Caki2 (cell line): ENCODE data around the gene TEAD1. TPM values are rescaled to one million over a fixed set of nuclear protein-coding genes. Genes with fewer than 3 reads are reported as not detected.

Experiments used
- DNase-seq: peaks from one replicate; pipeline ENCODE4 v3.0.0-alpha.2; 2015; ENCODE audit warnings: low read depth
- in situ Hi-C: cut with HindIII; loops from 2 replicates; pipeline ENCODE4 v1.10.0; 2016; ENCODE audit warnings: low sequenced_read_pairs, low pct_unique_long_range_greater_than_20kb, mixed read lengths
- total RNA-seq: library from RNA; depleted of rRNA; stranded (reverse); fragments of >200 nt; shearing (Covaris generic); gene quantifications from 2 replicates; pipeline ENCODE4 v1.2.3, GENCODE V29; 2014; ENCODE audit warnings: low replicate concordance

Gene TEAD1
- total RNA-seq, 1 experiment from 2014 or later, result 26.0 TPM

DNA sequence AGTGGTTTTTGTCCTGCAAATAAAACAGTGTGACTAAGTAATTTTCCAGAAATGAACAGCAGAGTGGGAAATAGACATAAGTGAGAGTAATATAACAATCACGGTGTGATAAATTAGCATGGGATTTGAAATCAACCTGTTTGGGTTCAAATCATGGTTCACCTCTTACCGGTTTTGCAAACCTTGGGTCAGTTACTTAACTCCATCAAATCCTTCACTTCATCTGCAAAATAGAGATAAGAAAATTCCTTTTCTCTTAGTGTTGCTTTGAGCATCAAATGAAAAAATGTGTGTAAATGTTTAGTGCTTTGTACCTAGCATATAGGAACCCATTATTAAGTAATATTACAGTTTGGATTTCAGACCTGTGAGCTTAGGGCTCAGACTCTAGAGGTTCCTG lies 152.2 kb downstream of the TEAD1 start:
- in situ Hi-C loops, result no loop called here
- no peak for DNase-seq

DNA sequence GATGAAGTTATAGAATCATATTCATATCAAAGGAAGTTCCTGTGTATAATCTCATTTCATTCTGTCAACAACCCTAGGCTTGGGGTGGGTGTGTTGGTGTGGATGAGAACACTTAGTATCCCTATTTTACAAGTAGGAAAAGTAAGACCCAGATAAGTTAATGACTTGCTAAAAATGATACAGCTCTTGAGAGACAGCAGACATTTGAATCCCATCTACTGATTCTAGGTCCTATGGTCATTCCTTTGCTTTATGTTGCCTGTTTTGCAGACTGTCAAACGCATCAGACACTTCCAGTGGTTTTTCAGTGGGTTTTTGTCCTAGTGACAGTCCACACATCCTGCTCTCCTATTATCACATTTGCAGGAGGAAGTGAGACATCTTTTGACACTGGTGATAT lies 153.1 kb downstream of the TEAD1 start:
- no peak for DNase-seq
- in situ Hi-C loops, result no loop called here

DNA sequence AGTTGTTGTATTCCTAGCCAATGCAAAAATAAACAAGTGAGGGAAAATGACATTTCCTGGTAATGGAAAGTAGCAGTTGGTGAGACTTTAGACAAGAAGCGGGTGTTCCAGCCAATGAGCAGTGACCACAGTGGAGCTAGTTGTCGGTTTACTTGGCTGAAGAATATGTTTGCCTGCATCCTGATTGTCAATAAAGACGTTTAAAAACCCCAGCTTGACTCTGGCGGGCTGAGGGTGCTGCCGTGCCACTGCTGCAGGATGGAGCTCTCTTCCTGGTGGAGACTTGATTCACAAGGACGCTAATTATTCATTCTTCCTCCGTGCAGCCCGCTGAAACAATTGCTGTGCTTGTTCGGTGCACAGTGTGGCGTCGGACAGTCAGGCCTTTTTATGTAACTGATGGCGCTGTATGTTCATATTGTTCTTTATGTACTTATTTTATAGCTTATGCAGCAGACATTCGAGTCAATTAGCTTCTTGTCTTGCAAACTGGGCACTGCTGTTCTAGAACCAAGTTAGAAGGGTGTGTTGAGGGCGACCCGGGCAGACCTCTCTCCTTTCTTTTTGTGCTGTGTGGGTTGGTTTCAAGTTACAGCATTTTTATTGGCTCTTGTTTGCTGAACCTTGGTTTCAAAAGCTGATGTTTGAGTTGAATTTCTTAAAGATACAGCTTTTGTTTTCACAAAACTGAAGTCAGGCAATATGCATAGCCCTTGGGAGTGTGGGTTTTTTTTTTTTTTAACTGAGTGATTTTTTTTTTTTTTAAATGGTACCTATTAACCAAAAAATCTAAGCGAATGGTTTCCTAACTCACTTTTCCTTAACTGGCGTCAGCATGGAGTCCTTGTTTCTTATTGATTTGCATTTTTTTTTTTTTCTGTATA lies 153.9 kb downstream of the TEAD1 start:
- in situ Hi-C loops, result no loop called here
- DNase-seq, result peak; percentile 83

DNA sequence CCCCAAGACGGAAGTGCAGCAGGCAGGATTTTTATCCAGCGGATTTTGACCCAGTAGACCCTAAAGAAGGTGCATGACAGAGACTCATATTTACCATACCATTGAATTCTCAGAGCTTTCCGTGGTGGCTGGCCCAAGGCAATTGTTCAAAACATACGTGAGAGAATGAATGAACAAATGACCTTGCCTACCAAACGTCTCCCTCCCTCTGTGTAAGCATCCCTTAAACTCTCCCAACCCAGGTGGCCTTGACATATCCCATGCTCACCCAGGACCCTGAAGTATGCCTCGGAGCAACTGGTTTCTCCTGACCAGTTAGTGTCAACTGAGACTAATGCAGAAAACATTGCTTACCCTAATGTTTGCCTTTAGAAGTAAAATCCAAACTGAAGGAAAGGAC lies 154.9 kb downstream of the TEAD1 start:
- in situ Hi-C loops, result no loop called here
- DNase-seq, result no peak

DNA sequence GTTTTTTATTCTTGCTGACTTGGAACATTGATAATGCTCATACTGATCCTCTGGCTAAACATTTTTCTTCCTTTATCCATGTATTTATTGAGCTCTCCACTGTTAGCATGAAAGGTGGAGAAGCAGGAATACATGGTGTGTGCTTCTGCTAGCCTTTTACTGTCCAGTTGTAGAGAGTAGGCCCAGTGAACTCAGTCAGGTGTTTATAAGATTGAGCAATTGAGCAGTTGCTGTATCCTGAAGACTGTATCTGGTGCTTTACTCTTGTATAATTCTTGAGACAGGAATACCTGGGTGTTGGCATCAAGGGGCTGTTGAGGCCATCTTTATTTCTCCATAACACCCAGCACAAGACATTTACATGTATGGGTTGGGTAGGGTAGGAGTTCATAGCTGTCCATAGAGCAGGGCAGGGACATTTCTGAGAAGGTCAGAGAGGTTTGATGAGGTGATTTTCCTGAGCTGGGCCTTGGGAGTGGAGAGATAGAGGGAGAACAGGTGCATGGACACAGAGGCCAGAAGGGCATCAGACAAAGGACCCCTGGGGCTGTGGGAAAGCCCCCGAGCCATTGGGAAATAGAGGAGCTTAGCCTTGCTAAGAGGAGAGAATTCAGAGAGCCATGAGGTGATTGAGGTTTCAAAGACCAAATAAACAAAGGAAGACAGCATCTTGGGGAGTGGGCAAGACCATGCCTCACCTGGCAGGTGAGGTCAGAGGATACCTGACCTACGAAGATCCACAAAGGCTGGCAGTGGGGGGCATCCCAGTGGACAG lies 155.5 kb downstream of the TEAD1 start:
- in situ Hi-C loops, result no loop called here
- DNase-seq, result no peak

DNA sequence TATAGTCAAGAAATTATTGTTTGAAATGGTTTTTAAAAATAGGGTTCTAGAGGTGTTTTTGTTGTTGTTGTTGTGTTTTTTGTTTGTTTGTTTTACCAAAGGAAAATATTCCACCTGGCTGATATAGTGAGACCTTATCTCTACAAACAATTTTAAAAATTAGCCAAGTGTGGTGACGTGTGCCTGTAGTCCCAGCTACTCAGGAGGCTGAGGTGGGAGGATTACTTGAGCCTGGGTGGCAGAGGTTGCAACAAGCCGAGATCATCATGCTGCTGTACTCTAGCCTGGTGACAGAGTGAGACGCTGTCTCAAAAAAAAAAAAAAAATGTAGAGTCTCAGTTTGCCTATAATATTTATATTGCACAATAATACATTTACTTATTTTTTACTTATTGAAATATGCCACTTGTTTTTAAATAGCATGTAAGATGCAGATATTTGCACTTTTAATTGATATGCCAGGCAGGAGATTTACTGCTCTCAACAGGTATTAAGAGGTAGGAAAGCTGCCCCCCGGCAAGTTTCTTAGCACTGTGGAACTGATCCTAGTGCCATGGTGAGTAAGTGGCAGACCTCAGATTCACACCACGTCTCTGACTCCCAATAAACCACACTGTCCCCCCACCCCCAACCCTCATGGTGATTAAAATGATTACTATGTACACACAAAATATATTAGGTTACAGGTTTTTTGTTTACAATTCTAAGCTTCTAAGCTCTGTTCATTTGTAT lies 157.4 kb downstream of the TEAD1 start:
- in situ Hi-C loops, result no loop called here
- DNase-seq, result no peak

DNA sequence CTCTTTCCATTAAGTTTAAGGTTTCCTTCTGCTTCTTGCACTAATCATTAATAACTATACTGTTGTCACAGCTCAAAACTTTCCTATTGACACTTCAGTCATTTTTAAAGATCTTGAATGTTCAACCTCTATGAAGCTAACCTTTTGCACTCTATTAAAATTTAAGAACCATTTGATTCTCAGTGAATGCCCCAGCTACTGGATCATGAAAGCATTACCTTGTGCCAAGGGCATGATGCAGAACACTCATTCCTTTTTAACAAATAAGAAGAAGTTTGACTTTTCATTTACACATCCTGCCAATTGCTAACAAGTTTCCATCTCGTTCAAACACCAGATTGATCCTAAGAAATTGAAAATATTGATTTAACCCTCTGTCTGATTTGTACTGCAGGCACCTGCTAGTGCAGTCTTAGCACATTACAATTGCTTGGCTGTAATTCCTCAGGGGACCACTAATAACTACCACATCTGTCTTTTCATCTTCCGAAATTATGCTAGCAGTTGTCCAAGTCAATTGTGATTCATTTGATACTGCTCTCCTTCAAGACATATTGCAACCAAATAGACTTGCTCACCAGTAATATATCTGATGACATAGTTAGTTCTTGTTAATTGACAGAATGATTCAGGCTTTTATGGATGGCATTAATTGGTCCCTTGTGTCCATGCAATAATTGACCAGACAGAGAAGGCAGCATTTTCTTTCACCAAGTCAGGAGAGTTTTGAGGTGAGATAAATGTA lies 158.4 kb downstream of the TEAD1 start:
- in situ Hi-C loops, result no loop called here
- no peak for DNase-seq

DNA sequence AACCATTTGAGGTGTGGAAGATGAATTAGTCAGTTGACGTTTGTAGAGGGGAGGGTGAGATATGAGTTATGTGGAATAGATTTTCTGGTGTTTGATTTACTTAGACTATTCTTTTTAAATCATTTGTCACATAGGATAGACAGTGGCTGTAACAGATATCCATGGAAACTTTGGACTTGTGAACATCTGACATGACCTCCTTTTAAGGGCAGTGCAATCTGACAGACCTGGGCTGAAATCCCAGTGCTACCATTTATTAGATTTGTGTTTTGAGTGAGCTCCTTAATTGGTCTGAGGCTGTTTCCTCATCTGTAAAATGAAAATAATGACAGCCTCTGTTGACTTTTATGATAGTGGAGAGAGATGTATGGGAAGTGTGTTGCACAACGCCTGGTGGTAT lies 159.9 kb downstream of the TEAD1 start:
- in situ Hi-C loops, result no loop called here
- no peak for DNase-seq

DNA sequence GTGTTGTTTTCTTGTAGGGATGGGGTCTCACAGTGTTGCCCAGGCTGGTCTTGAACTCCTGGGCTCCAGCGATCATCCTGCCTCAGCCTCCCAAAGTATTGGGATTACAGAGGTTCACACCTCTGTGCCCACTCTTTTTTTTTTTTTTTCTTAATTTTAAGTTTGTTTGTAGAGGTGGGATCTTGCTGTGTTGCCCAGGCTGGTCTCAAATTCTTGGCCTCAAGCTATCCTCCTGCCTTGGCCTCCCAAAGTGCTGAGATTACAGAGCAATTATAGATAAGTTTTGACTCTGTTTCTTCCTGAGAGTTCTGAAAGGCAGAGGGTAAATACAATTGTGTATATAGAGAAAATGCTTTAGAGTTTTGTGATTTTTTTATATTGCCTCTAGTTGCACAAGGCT lies 160.4 kb downstream of the TEAD1 start:
- in situ Hi-C loops, result no loop called here
- DNase-seq, result no peak

DNA sequence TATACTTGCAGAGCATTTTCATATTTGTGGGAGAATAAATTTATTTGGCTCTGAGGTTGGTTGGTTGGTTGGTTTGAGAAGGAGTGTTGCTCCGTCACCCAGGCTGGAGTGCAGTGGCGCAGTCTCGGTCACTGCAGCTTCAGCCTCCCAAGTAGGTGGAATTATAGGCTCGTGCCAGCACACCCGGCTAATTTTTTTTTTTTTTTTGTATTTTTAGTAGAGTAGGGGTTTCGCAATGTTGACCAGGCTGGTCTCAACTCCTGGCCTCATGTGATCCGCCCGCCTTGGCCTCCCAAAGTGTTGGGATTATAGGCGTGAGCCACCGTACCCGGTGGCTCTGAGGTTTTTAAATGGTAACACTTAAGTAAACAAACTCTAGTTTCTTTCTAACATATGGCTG lies 161.1 kb downstream of the TEAD1 start:
- in situ Hi-C loops, result no loop called here
- no peak for DNase-seq

DNA sequence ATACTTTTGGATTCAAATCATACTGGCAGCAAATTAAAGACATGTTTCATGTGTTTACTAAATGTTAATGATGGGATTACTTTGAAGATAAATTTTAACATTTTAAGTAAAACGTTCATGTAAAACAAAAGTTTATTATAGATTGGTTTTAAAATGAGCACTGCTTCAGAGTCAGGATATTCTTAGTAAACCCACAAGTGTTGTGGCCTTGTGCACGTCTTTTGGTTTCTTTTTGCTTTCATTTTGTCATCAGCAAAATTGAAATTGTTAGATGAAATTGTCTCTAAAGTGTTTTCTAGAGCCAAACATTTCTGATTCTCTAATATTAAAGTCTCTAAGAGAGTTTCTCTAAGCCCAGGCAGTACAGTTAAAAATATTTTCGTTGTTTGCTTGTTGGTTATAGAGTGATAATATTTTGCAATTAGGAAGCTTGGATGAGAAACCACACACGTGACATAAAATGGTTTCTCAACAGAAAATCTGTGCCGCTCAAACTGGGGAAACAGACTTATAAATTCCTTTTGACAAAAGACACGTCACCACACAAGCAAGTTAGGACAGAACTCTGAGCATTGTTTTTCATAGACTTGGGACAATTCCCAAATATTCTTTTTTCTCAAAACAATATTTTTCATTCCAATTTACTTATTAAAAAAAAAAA lies 164.4 kb downstream of the TEAD1 start:
- in situ Hi-C loops, result no loop called here
- no peak for DNase-seq

DNA sequence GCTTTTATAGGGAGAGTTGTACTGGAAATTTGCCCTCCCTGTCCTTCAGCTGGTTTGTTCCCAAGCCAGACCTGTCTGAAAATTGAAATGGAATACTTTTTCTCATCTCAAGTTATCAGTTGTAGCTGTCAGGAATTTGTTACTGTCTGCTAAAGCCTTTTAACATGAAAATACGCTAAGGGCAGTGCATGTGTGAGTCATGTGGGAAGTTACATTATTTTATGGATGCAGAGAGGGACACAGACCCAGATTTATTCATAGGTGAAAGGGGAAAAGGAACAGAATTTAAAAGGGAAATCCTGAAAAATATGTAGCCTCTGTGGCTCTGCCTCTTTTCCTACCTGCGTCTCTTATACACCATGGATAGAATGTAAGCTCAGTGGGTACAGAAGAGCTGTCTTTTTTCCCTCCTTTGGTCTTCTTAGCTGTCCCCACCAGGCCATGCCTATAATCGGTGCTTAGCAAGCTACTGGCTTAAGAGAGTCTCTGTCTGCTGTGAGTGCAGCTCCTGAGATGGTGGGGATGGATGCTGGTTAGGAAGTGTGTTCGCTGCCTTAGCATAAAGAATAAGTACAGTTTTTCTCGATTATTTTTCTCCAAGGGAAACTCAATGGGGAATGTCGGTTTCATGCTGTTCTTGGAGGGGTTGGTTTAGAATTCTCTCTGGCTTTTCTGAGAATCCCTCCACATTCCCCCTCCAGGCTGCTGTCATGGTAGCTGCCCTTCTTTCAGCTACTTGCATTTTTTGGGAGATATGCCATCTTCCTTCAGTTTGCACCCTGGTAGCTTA lies 166.8 kb downstream of the TEAD1 start:
- no peak for DNase-seq
- in situ Hi-C loops, result no loop called here

DNA sequence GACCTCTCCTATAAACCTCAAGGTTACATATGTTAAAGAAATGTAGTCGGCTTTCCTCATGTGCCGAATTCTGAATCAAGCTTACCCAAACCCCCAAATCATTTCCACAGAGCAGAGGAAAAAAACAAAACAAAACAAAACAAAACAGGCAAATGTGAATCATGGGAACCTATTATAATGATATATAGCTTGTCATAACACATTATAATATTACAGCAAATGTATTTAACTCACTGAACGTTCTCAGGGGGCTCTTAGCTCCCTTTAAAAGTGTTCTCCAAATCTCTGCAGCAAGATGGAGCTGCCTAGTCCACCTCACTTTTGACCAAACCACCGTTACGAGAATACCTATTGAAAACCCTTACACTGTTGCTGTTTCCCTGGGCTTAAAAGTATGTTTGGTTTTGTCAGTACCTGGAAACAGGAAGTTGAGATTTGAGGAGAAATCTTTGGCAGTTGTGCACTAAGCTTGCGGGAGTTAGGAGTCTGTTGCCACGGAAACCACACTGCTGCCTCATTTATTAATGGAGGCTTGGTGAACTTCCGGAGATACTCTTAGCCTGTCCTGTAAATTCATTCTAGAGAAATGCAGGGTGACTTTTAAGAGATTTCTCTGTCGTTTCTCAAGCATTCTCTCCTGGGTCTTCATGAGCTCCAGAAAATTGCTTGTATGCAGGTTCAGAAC lies 167.9 kb downstream of the TEAD1 start:
- in situ Hi-C loops, result no loop called here
- peak; percentile 48 for DNase-seq

DNA sequence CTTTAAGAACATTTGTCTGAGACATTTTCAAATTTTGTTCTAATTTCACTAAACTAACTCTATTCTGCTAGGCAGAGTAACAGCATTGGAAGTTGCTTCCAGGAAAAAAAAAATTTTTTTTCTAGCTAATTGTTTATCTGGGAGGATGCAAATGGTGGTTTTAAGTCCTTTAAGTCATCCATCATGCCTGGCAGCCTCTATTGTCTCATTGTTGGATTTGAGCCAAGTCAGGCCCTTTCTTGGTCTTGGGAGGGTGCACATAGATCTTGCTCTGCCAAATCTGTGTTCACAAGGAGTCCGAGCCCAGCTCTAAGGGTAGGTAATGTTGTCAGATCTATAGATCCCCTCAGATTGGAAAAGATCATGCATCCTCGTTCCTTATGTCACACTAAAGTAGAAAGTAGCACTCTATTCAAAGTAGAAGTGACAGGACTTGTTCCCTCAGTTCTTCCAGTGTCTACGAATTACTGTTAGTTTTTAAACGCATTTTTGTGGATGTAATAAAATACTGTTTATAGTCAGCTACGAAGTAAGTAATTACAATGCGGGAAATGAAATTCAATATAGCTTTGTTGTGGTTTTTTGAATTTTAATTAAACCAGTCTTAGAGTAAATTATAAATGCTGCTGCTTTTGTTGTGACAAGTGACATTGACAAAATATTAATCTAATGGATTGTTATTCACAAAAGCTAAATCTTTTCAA lies 168.9 kb downstream of the TEAD1 start:
- in situ Hi-C loops, result no loop called here
- peak; percentile 89 for DNase-seq

DNA sequence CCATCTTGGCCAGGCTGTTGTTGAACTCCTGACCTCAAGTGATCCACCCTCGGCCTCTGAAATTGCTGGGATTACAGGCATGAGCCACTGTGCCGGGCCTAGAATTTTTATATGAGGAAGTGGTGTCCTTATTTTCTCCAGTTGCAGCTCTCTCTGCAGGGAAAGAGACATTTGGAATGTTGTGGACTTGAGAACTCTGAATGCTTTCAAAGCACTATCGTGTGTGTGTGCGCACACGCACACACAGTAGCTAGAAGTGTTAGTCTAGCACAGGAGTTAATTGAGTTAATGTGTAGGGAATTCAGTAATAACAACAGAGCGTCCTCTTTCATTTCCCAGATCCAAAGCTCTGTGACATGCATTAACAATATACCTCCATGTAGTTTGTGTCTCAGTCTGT lies 170.9 kb downstream of the TEAD1 start:
- DNase-seq, result peak; percentile 68
- in situ Hi-C loops, result no loop called here

DNA sequence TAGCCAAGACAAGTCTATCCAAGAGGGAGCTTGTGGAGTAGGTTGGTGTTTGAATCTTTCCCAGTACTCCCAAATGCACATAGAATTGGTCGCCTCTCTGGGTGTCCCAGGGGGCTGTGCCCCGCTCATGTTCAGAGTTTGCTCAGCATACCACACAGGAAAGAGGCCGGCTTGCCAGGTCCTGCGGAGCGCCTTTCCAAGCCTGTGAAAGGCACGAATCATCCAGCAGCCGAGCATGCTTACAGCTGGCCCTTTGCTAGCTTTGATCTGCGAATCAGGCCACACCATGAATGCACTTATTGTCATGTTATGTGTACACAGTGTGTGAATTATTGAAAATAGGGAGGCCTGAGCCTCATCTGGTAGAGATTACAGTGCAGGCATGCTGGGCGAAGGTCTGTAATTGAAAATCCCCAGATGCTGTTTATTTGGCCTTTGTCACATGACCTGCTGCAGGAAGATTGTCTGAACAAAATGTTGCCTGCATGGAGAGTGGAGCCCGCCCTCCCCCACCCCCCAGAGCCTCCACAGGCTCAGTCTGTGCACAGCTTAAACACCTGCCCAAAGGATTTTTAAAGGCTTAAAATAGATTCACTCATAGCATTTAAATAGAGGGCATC lies 171.6 kb downstream of the TEAD1 start:
- in situ Hi-C loops, result no loop called here
- DNase-seq, result no peak
